Spleen (tissue), 11 donors: ENCODE measurements around the gene ZSWIM6. TPM values are rescaled to one million over a fixed set of nuclear protein-coding genes. Genes with fewer than 3 reads are reported as not detected.

Experiments used
- DNase-seq: peaks from one replicate; pipeline ENCODE4 v3.0.0-alpha.2; 2020
- H3K27ac ChIP-seq, 8 donors: fragments of 200-600 bp; sonication (generic) in 7 of 8; 1 replicate in 4 of 8; 2 replicates in 4 of 8; pipeline versions ENCODE4 v1.5.0 to v1.8.0; 2016 to 2021; ENCODE audit warnings: inconsistent platforms in 4 of 8, mild to moderate bottlenecking in 4 of 8, moderate library complexity in 1 of 8
- H3K27me3 ChIP-seq, 7 donors: fragments of 200-600 bp; sonication (generic) in 6 of 7; replicated peaks in 1 of 7; 1 replicate in 4 of 7; 2 replicates in 3 of 7; pipeline versions ENCODE4 v1.5.0 to v1.8.0; 2016 to 2021; ENCODE audit warnings: inconsistent platforms in 3 of 7, mild to moderate bottlenecking in 1 of 7
- H3K36me3 ChIP-seq, 6 donors: fragments of 200-600 bp; sonication (generic) in 5 of 6; 1 replicate in 4 of 6; 2 replicates in 2 of 6; pipeline versions ENCODE4 v1.5.0 to v1.8.0; 2016 to 2021; ENCODE audit warnings: inconsistent platforms in 2 of 6
- H3K4me1 ChIP-seq, 6 donors: fragments of 200-600 bp; sonication (generic) in 5 of 6; 1 replicate in 3 of 6; 2 replicates in 3 of 6; pipeline versions ENCODE4 v1.5.0 to v1.8.0; 2016 to 2021; ENCODE audit warnings: inconsistent platforms in 3 of 6
- H3K4me3 ChIP-seq, 8 donors: fragments of 200-600 bp; sonication (generic) in 7 of 8; 1 replicate in 4 of 8; 2 replicates in 4 of 8; pipeline versions ENCODE4 v1.5.0 to v1.8.0; 2016 to 2021; ENCODE audit warnings: inconsistent platforms in 4 of 8, mild to moderate bottlenecking in 4 of 8, moderate library complexity in 2 of 8
- H3K9me3 ChIP-seq, 8 donors: fragments of 200-600 bp; sonication (generic) in 7 of 8; 1 replicate in 4 of 8; 2 replicates in 4 of 8; pipeline versions ENCODE4 v1.5.0 to v1.8.0; 2016 to 2021; ENCODE audit warnings: inconsistent platforms in 4 of 8
- CTCF ChIP-seq, 11 experiments: fragments of 200-600 bp in 7 of 11; fragments of 450-650 bp in 4 of 11; sonication (generic) in 4 of 11; IDR thresholded peaks in 8 of 11; conservative IDR thresholded peaks in 3 of 11; 1 replicate in 7 of 11; 2 replicates in 4 of 11; pipeline versions ENCODE4 v1.4.0 to v1.8.0; 2016 to 2021; ENCODE audit warnings: antibody characterized with exemption in 11 of 11, inconsistent platforms in 4 of 11, mild to moderate bottlenecking in 1 of 11
- POLR2A ChIP-seq, 3 donors: fragments of 450-650 bp; IDR thresholded peaks; one replicate each; pipeline ENCODE4 v1.5.1; 2017; ENCODE audit warnings: antibody characterized with exemption in 3 of 3, mild to moderate bottlenecking in 1 of 3
- POLR2AphosphoS5 ChIP-seq, 3 donors: sonication (generic); formaldehyde crosslinking; IDR thresholded peaks; one replicate each; pipeline ENCODE4 v1.5.1; 2017; ENCODE audit warnings: antibody characterized with exemption in 3 of 3
- WGBS, 5 donors: extraction: QIAGEN DNeasy Blood & Tissue Kit in 3 of 5; methylation state at CpG; one replicate each; pipeline versions ENCODE4 v1.1.5 to v1.1.7; 2013 to 2018; 5-methylcytosine and 5-hydroxymethylcytosine counted together
- intact Hi-C: fragments of 100-400 bp; cut with DNase I; formaldehyde crosslinking; loops from one replicate; pipeline ENCODE4 v1.15.0; 2023; ENCODE audit warnings: low total_unique reads
- polyA plus RNA-seq, 3 donors: library from polyadenylated mRNA; stranded (reverse); fragments of 200-250 nt; gene quantifications; one replicate each; pipeline ENCODE4 v1.2.1, GENCODE V29; 2013
- total RNA-seq, 7 donors: library from RNA; depleted of rRNA in 3 of 7; stranded (reverse); fragments of >200 nt in 3 of 7; fragmentation: NEBNext Ultra II Directional in 4 of 7; extraction: Animal tissue kit (Norgen Biotek cat#: 25700) in 4 of 7; gene quantifications; one replicate each; pipeline versions ENCODE4 v1.1.0 to v1.2.1, GENCODE V29; 2016 to 2021
- donor health status: healthy with polysubstance abuse.
- donor health status: DM: no; HTN: no; CAD: no; lungs with moderate emphysema.
- donor health status: DM: no; HTN: no; CAD: no.
- donor health status: Bipolar disorder and iron deficiency.
- donor health status: healthy.
- donor health status: DM: no; HTN: no; CAD: no.
- donor health status: DM: yes; HTN: yes; CAD: no.

Gene ZSWIM6
- total and polyA plus RNA-seq, 10 donors, result 3.1 to 22.9 (median 16.9) TPM

- no peak for DNase-seq
- Histone ChIP-seq H3K36me3 (no peaks in the 10 kb centered on the region), H3K4me1 (no peaks in the 10 kb centered on the region), H3K27me3 (no peaks in the 10 kb centered on the region), H3K9me3 (no peaks in the 10 kb centered on the region), H3K4me3 (no peak overlapping the region), H3K27ac (no peak overlapping the region)
- intact Hi-C loops, result no loop called here
- WGBS, 5 donors, result 61 to 83% (median 81%) methylated on average over 4 of the region's 4 CpGs
- no peak for TF ChIP-seq POLR2AphosphoS5 (IDR thresholded peaks at IDR 0.05)
- TF ChIP-seq CTCF (IDR thresholded peaks at IDR 0.05 in 8 of 11, conservative IDR thresholded peaks at IDR 0.05 in 3 of 11), result no peak
- TF ChIP-seq POLR2A (IDR thresholded peaks at IDR 0.05), result no peak
Measured at GRCh38 chr5:61290791-61291210, 41.3 kb upstream of the ZSWIM6 start.

- Histone ChIP-seq H3K9me3 (no peaks in the 10 kb centered on the region), H3K27me3 (no peaks in the 10 kb centered on the region), H3K27ac (no peak overlapping the region), H3K36me3 (no peaks in the 10 kb centered on the region), H3K4me3 (no peak overlapping the region), H3K4me1 (no peaks in the 10 kb centered on the region)
- DNase-seq, result no peak
- intact Hi-C loops, result no loop called here
- 79 to 88% (median 88%) methylated on average over 7 of the region's 7 CpGs for WGBS, 5 donors
- TF ChIP-seq POLR2A (IDR thresholded peaks at IDR 0.05) (no peak), CTCF (IDR thresholded peaks at IDR 0.05 in 8 of 11, conservative IDR thresholded peaks at IDR 0.05 in 3 of 11) (no peak), POLR2AphosphoS5 (IDR thresholded peaks at IDR 0.05) (no peak)
Measured at GRCh38 chr5:61292062-61292657, 39.9 kb upstream of the ZSWIM6 start.

GRCh38 chr5:61293071-61293470, 39.0 kb upstream of the ZSWIM6 start:
- H3K4me3 ChIP-seq, result no peak overlapping the region
- no peak overlapping the region for H3K27ac ChIP-seq
- H3K36me3 ChIP-seq, result no peaks in the 10 kb centered on the region
- no peaks in the 10 kb centered on the region for H3K4me1 ChIP-seq
- H3K27me3 ChIP-seq, result no peaks in the 10 kb centered on the region
- H3K9me3 ChIP-seq, result no peaks in the 10 kb centered on the region
- DNase-seq, result no peak
- no peak for TF ChIP-seq POLR2A (IDR thresholded peaks at IDR 0.05)
- no peak for TF ChIP-seq POLR2AphosphoS5 (IDR thresholded peaks at IDR 0.05)
- TF ChIP-seq CTCF (IDR thresholded peaks at IDR 0.05 in 8 of 11, conservative IDR thresholded peaks at IDR 0.05 in 3 of 11), result no peak
- intact Hi-C loops, result no loop called here
- WGBS, 5 donors, result 83 to 94% (median 92%) methylated on average over 2 to 4 of the region's 4 CpGs

GRCh38 chr5:61293873-61294272, 38.2 kb upstream of the ZSWIM6 start:
- WGBS, 5 donors, result 89 to 93% (median 91%) methylated on average over 5 of the region's 5 CpGs
- no peak overlapping the region for H3K4me3 ChIP-seq
- DNase-seq, result no peak
- TF ChIP-seq POLR2AphosphoS5 (IDR thresholded peaks at IDR 0.05) (no peak), POLR2A (IDR thresholded peaks at IDR 0.05) (no peak)
- H3K27ac ChIP-seq, result no peak overlapping the region
- H3K4me1 ChIP-seq, result no peaks in the 10 kb centered on the region
- H3K27me3 ChIP-seq, result no peaks in the 10 kb centered on the region
- intact Hi-C loops, result no loop called here
- no peaks in the 10 kb centered on the region for H3K9me3 ChIP-seq
- no peaks in the 10 kb centered on the region for H3K36me3 ChIP-seq
